NB4 (cell line): Measurements from ENCODE around the gene MTMR2.

Source experiments
- DNase-seq: peaks from one replicate; pipeline ENCODE4 v3.0.0; 2010; ENCODE audit warnings: low read depth
- H3K4me3 ChIP-seq: one replicate; pipeline ENCODE4 v1.5.1; 2011; ENCODE audit warnings: mild to moderate bottlenecking, low read depth, low read length, moderate library complexity
- MYC ChIP-seq: IDR thresholded peaks from 2 replicates; pipeline ENCODE4 v1.6.1; 2011; ENCODE audit warnings: low read depth, low read length
- POLR2A ChIP-seq: IDR thresholded peaks from 2 replicates; pipeline ENCODE4 v1.6.1; 2011; ENCODE audit warnings: mild to moderate bottlenecking; ENCODE audit not compliant: insufficient read length; ENCODE audit errors: extremely low read depth
- TF ChIP-seq, protein P1 (sequence below): IDR thresholded peaks from one replicate; pipeline ENCODE4 v1.5.1; 2012; ENCODE audit warnings: low read depth, low read length
- TF ChIP-seq, protein P2 (sequence below): IDR thresholded peaks from 2 replicates; pipeline ENCODE4 v1.6.1; 2011; ENCODE audit warnings: low read depth, low read length

Gene MTMR2

DNA sequence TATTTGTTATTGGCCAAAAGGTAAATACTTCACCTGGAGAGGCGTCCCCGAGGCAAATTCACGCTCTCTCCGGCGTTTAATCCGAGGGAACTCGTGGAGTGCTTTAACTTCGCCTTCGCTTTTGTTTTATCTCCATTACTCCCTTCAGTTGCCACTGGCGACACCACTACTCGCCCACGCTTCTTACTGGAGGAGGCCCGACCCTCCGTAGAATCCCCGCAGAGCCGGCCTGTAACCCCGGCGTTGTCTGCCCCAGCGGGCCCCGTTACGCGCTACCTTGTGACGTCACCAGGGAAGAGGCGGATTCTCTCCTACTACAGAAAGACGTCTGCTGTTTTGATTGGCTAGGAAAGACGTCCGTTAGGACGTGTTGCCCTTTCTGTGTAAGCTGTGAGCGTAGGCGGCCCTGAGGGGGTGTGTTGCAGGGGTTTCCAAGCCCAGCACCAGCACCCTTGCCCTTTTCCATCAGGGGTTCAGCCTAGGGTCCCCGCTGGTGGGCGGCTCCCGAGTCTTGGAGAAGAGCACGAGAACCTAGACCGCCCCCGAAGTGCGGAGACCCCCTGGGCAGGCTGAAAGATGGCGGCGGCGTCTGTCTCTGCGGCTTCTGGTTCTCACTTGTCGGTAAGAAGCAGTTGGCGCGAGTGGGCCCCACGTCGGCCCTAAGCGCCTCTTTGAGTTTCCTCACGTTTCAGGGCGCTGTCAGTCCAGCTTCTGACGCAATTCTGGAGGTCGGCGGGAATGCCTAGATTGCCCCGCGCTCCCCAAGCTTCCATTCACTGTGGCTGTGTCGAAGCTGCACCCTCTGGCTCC, 133.6 kb downstream of the MTMR2 start, which contains the start of gene CEP57:
Gene CEP57, plus strand, starts transcription at position 376 of the 810 bp plus-strand sequence. Its CDS starts 201 bp downstream, at position 577.
- TF ChIP-seq POLR2A = peak; percentile 97
- TF ChIP-seq, protein P1, sequence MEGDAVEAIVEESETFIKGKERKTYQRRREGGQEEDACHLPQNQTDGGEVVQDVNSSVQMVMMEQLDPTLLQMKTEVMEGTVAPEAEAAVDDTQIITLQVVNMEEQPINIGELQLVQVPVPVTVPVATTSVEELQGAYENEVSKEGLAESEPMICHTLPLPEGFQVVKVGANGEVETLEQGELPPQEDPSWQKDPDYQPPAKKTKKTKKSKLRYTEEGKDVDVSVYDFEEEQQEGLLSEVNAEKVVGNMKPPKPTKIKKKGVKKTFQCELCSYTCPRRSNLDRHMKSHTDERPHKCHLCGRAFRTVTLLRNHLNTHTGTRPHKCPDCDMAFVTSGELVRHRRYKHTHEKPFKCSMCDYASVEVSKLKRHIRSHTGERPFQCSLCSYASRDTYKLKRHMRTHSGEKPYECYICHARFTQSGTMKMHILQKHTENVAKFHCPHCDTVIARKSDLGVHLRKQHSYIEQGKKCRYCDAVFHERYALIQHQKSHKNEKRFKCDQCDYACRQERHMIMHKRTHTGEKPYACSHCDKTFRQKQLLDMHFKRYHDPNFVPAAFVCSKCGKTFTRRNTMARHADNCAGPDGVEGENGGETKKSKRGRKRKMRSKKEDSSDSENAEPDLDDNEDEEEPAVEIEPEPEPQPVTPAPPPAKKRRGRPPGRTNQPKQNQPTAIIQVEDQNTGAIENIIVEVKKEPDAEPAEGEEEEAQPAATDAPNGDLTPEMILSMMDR = no peak
- TF ChIP-seq, protein P2, sequence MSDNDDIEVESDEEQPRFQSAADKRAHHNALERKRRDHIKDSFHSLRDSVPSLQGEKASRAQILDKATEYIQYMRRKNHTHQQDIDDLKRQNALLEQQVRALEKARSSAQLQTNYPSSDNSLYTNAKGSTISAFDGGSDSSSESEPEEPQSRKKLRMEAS = peak; percentile 68
- TF ChIP-seq MYC = peak; percentile 68
- H3K4me3 ChIP-seq = peak within 1 kb of the TSS; percentile 87

DNA sequence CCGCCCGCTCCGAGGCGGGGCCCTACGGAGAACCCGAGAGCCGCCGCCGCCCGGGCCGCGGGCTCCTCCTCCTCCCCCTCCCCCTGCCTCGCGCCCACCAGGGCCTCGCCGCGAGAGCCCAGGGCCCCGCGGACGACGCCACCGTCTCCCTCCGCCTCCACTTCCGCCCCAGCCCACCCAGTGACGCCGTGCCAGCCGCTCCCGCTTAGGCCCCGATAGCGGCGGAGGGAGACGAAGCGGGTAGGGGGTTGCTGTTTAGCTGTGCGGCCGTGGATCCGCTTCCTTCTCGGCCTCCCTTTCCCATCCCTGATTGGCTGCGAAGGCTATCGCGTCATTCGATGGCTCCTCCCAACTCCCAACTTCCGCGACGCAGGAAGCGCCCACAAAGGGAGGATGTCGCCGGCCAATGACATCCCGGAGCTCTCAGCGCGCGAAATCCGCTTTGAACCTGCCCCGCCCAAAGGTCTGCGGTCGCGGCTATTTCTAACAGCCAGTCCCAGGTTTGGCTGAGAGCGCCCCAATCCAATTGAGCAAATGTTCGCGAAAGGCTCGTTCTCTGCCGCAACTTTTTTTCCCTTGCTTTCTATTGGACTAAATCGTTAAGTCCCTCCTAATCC, 134.3 kb downstream of the MTMR2 start, which contains the start of gene FAM76B:
Gene FAM76B, minus strand, starts transcription at position 277 of the 617 bp plus-strand sequence. CDS start 304 bp downstream, outside the sequence.
- peak within 1 kb of the TSS; percentile 87 for H3K4me3 ChIP-seq
- peak; percentile 100 for DNase-seq
- TF ChIP-seq POLR2A (peak; percentile 34), MYC (peak; percentile 94)
- TF ChIP-seq, protein P2 = peak; percentile 87
- TF ChIP-seq, protein P1 = no peak

More for the DNA sequence above, 133.6 kb downstream of the MTMR2 start, which contains the start of gene CEP57:
- DNase-seq = peak; percentile 99

DNA sequence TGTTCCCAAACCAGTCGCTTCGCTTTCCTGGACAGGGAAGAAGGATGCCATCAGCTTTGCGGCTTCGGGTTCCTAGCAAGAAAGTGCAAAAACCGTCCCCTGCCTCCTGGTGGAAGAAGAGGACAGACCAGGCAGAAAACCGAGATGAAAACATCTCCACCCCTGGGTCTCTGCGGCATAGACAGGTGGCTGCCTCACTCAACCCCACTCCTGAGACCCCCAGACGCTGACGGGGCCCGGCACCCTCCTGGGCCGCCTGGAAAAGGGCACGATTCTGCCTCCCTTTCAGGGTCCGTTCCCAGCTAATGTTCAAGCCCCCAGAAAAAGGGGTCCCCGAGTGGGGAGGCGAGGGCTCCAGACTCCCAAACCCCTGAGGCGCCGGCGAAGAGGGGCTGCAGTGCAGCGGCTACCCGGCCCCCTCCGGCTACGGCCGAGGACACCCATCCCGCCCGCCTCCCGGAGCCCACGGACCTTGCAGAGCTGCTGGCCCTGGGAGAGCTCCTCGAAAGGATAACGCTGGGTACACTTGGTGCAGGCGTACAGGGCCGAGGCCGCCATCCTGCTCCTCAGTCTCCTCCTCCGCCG, 134.9 kb downstream of the MTMR2 start:
- H3K4me3 ChIP-seq = peak overlapping the region; percentile 87
- TF ChIP-seq MYC = peak; percentile 23; the same call in 1 of the 2 replicates
- TF ChIP-seq POLR2A = peak; percentile 49
- TF ChIP-seq, protein P1 = peak; percentile 30
- TF ChIP-seq, protein P2 = peak; percentile 8; the same call in 1 of the 2 replicates
- DNase-seq = peak; percentile 66
